HG03039 (cell line): ENCODE measurements around the gene ALLC.
"Not testable (repeated sequence)": the region's sequence is repeated elsewhere in the genome, so short reads cannot be mapped to it uniquely, and the experiment has no call there.

ENCODE experiments used
- ATAC-seq: cut with Tn5 transposase; IDR thresholded peaks from one replicate; pipeline ENCODE4 v1.9.1; 2021; ENCODE audit warnings: mild to moderate bottlenecking, moderate library complexity; ENCODE audit not compliant: unreplicated experiment

The ALLC gene

GRCh38 chr2:3657881-3658280 lies at the start of gene ALLC:
Gene ALLC, plus strand, starts transcription at chr2:3658200. Its CDS starts 12,958 bp downstream, at chr2:3671158.
- ATAC-seq = no peak

GRCh38 chr2:3608373-3609278 lies 49.4 kb upstream of the ALLC start:
- ATAC-seq = no peak

GRCh38 chr2:3609279-3609673 lies 48.7 kb upstream of the ALLC start:
- ATAC-seq = not testable (repeated sequence)

- no peak for ATAC-seq
Observed at GRCh38 chr2:3610415-3610814, 47.6 kb upstream of the ALLC start.

GRCh38 chr2:3610881-3611505 lies 47.0 kb upstream of the ALLC start:
- ATAC-seq = no peak

GRCh38 chr2:3611589-3611988 lies 46.4 kb upstream of the ALLC start:
- ATAC-seq = no peak

- no peak for ATAC-seq
Observed at GRCh38 chr2:3612639-3613523, 45.1 kb upstream of the ALLC start.

- no peak for ATAC-seq
Observed at GRCh38 chr2:3613524-3613905, 44.5 kb upstream of the ALLC start.

GRCh38 chr2:3614743-3615142 lies 43.3 kb upstream of the ALLC start:
- not testable (repeated sequence) for ATAC-seq

- ATAC-seq = not testable (repeated sequence)
Observed at GRCh38 chr2:3615541-3616200, 42.3 kb upstream of the ALLC start.

- not testable (repeated sequence) for ATAC-seq
Observed at GRCh38 chr2:3616435-3617197, 41.4 kb upstream of the ALLC start.

- no peak for ATAC-seq
Observed at GRCh38 chr2:3617198-3617890, 40.7 kb upstream of the ALLC start.

- ATAC-seq = no peak
Observed at GRCh38 chr2:3618367-3618766, 39.6 kb upstream of the ALLC start.

- ATAC-seq = no peak
Observed at GRCh38 chr2:3619033-3619432, 39.0 kb upstream of the ALLC start.

- ATAC-seq = not testable (repeated sequence)
Observed at GRCh38 chr2:3619661-3620060, 38.3 kb upstream of the ALLC start.

GRCh38 chr2:3620834-3621233 lies 37.2 kb upstream of the ALLC start:
- ATAC-seq = no peak

GRCh38 chr2:3622967-3623366 lies 35.0 kb upstream of the ALLC start:
- no peak for ATAC-seq

- ATAC-seq = peak; percentile 76
Observed at GRCh38 chr2:3624059-3624794, 33.8 kb upstream of the ALLC start.

GRCh38 chr2:3625186-3625585 lies 32.8 kb upstream of the ALLC start:
- ATAC-seq = no peak
